MG63 (cell line): ENCODE measurements around the gene DIS3L2. TPM values are rescaled to one million over a fixed set of nuclear protein-coding genes. Genes with fewer than 3 reads are reported as not detected.
"Not testable (repeated sequence)": the region's sequence is repeated elsewhere in the genome, so short reads cannot be mapped to it uniquely, and the experiment has no call there.

Experiments used
- DNase-seq: peaks from one replicate; pipeline ENCODE4 v3.0.0-alpha.2; 2020
- H3K27me3 ChIP-seq: fragments of 250-450 bp; sonication (Bioruptor Pico); 2 replicates; pipeline ENCODE4 v1.5.1; 2020; ENCODE audit warnings: mild to moderate bottlenecking, moderate library complexity
- H3K36me3 ChIP-seq: fragments of 250-450 bp; sonication (Bioruptor Pico); 2 replicates; pipeline ENCODE4 v1.5.1; 2020; ENCODE audit warnings: mild to moderate bottlenecking, moderate library complexity
- H3K4me3 ChIP-seq: fragments of 250-450 bp; sonication (Bioruptor Pico); 2 replicates; pipeline ENCODE4 v1.5.1; 2020; ENCODE audit warnings: mild to moderate bottlenecking, moderate library complexity
- H3K9me3 ChIP-seq: fragments of 250-450 bp; sonication (Bioruptor Pico); 2 replicates; pipeline ENCODE4 v1.5.1; 2020; ENCODE audit warnings: mild to moderate bottlenecking, moderate library complexity
- total RNA-seq: library from RNA; depleted of rRNA; stranded (reverse); fragments of >200 nt; shearing (Covaris generic); gene quantifications from 2 replicates; pipeline ENCODE4 v1.2.3, GENCODE V29; 2014; ENCODE audit warnings: low replicate concordance

Gene DIS3L2
- total RNA-seq, 1 experiment from 2014 or later, result 17.2 TPM

DNA sequence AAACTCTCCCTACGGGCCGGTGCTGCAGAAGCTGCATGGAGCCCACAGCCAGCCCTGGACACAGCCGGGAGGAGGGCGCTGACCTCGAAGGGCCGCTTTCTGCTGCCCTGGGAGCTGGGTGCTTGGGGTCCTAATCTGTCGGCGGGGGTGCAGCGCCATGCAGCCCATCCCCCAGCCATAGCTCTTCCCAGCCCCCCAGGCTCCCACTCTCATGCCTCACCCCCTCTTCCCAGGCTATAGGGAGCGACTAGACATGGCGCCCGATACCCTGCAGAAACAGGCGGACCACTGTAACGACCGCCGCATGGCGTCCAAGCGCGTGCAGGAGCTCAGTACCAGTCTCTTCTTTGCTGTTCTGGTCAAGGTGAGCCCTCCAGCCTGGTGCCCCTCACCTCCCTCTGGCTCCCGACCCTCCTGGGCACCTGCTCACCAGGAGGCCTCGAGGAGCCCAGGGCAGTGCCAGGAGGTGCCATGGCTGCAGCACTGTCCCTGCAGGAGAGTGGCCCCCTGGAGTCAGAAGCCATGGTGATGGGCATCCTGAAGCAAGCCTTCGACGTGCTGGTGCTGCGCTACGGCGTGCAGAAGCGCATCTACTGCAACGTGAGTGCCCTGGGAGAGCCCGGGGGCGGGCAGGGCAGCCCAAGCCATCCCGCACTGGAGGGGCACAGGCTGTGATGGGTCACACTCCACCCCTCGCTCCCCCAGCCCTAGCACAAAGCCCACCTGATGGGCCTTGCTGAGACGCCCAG, 372.8 kb downstream of the DIS3L2 start:
- not testable (repeated sequence) for H3K9me3 ChIP-seq, H3K36me3 ChIP-seq, H3K27me3 ChIP-seq, DNase-seq, H3K4me3 ChIP-seq

DNA sequence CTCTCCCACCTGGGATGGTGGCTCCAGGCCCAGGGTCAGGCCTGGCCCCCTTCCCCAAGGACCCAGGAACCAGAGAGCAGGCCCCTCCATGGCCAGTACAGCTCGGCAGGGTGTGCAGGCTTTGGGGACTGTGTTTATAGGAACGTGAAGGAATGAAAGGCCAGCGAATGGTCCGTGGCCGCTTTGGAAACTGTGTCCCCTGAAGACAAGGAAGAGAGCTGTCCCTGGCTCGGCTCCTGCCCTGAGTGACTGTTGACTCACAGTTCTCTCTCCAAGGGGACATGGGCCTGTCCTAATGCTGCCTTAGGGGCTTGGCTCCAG, 373.3 kb downstream of the DIS3L2 start:
- not testable (repeated sequence) for H3K27me3 ChIP-seq, DNase-seq, H3K4me3 ChIP-seq, H3K36me3 ChIP-seq, H3K9me3 ChIP-seq

DNA sequence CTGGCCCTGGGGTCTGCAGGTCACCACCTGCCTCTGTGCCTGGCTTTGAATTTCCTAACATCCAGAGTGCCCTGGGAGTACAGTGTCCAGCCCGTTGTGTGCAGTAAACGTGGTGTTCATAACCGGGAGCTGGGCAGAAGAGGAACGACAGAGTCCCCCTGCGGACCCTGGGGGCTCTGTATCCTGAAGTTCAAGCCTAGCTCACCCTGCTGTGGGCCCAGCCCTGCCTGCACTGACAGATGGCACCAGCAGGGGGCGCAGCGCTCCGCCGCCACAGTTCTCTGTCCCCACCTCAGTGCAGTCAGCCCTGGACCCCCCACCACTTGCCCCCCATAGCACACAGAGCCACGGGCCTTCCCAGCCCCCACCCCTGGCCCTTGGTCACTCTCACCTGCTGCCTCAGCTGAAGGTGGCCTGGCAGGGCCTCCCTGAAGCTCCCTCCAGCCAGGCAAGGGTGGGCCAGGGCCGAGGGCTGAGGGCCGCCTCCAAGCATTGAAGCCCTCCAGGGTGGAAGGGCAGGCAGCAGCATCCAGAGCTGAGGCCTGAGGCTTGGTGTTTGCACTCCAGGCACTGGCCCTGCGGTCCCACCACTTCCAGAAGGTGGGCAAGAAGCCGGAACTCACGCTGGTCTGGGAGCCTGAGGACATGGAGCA, 373.8 kb downstream of the DIS3L2 start:
- H3K36me3 ChIP-seq, DNase-seq: not testable (repeated sequence)

DNA sequence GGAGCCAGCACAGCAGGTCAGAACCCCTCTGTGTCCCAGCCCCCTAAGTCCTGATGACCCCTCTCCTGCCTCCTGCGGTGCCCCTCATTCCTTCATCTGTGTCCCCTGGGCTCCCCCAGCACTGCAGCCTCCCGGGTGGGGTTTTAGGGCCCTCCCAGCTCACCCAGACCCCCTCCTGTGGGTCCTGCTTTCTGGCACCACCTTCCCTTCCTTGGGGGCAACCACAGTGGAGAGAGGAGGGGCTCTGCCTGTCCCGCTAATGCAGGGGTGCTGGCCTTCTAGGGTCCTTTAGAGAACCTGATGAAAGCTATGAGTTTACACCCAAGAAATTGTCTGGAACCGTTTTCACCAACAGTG, 374.3 kb downstream of the DIS3L2 start:
- Histone ChIP-seq H3K4me3 (no peak overlapping the region), H3K27me3 (no peaks in the 10 kb centered on the region), H3K9me3 (no peaks in the 10 kb centered on the region), H3K36me3 (no peaks in the 10 kb centered on the region)
- DNase-seq, result no peak

More for the DNA sequence above, 373.8 kb downstream of the DIS3L2 start:
- not testable (repeated sequence) for H3K4me3 ChIP-seq, H3K9me3 ChIP-seq, H3K27me3 ChIP-seq

DNA sequence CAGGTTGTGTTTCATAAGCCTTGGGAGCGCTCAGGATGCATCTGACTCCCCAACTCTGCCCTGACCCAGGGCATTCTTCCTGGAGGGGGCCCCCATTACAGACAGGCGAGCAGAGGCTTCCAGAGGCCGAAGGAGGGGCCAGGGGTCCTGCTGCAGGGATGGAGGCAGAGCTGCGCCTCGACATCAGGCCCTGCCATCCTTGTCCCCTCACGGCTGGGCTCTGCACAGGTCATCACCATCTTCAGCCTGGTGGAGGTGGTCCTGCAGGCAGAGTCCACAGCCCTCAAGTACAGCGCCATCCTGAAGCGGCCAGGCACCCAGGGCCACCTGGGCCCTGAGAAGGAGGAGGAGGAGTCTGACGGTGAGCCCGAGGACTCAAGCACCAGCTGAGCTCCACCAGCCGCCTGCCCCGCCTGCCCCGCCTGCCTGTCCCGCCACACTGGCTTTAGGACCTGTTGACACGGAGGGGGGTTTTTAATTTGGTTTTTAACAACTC, 374.8 kb downstream of the DIS3L2 start:
- no peaks in the 10 kb centered on the region for H3K9me3 ChIP-seq
- no peak for DNase-seq
- H3K36me3 ChIP-seq, result no peaks in the 10 kb centered on the region
- H3K4me3 ChIP-seq, result no peak overlapping the region
- H3K27me3 ChIP-seq, result no peaks in the 10 kb centered on the region

DNA sequence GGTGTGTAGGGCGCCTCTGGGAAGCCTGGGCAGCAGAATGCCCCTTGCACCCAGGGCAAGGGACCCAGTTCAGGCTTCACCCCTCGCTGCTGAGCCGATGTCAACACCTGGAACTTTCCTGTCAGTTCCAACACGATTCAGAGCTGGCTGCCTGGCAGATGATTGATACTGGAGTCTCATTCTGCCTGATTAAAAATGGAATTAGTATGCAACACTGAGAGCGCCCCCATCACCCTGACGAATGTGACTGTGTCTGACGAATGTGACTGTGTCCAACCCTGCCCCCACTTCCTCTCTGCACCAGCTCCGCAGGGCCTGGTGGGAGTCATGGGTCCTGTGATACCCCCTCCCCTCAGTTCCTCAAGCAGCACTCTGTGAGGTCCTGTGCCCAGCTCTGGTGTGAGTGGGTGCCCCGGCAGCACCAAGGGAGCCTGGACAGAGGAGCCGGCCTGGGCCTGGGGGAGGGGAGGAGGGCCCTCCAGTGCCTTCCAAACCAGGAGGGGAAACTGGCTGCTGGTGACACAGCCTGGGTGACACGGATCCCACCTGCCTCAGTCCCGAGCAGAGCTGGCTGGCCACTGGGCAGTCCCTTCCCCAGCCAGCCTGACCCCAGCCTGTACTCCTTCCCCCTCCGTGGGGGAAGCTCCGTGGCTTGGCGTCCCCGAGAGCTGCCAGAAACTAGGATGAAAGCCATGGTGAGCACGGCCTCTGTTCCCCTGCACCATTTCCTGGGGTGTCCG, 375.6 kb downstream of the DIS3L2 start:
- H3K27me3 ChIP-seq, result no peaks in the 10 kb centered on the region
- no peaks in the 10 kb centered on the region for H3K9me3 ChIP-seq
- H3K4me3 ChIP-seq, result no peak overlapping the region
- DNase-seq, result no peak
- H3K36me3 ChIP-seq, result no peaks in the 10 kb centered on the region

DNA sequence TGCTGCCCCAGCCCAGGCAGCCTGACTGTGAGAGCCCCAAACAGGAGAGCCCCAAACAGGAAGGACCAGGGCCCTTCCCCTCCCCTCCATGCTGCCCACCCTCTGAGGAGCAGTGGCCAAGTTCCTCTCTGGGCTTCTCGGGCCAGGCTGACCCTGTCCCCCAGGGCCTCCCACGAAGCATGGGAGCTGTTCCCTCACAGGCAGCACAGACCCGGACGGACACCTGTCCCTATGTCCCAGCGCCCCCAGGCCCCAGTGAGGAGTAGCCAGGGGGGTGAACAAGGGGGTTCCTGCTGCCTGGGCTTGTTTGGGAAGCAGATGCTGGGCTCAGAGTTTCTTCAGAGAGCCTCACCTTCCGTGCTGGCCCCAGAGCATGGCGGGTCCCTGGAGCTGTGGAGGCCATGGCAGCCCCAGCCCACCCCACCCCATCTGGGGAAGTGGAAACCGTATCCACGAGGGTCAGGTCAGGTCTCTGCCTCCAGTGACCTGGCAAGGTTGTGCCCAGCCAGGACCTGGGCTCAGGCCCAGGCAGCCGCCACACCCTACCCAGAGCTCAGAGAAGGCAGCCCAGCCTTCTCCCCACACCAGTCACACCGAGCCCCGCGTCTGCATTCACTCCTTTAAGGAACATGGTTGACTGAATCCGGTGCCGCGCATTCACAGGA, 376.7 kb downstream of the DIS3L2 start:
- not testable (repeated sequence) for H3K4me3 ChIP-seq, H3K9me3 ChIP-seq, H3K27me3 ChIP-seq, H3K36me3 ChIP-seq, DNase-seq

DNA sequence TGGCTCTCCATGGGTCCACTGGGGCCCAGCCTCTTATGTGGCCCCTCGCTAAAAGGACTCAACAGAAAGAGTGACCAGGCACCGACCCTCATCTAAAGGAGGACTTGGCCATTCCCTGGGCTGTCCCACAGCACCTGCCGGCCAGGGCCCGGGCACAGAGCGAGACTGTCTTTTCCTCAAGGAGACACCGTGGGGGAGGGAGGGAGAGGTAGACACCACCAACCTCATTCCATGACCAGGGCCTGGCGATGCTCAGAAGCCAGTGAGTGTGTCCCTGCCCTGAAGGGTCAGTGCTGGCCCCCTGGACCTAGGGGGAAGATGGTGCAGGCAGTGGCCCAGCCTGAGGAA, 377.2 kb downstream of the DIS3L2 start:
- H3K9me3 ChIP-seq, result no peaks in the 10 kb centered on the region
- no peak for DNase-seq
- H3K4me3 ChIP-seq, result no peak overlapping the region
- no peaks in the 10 kb centered on the region for H3K27me3 ChIP-seq
- no peaks in the 10 kb centered on the region for H3K36me3 ChIP-seq

DNA sequence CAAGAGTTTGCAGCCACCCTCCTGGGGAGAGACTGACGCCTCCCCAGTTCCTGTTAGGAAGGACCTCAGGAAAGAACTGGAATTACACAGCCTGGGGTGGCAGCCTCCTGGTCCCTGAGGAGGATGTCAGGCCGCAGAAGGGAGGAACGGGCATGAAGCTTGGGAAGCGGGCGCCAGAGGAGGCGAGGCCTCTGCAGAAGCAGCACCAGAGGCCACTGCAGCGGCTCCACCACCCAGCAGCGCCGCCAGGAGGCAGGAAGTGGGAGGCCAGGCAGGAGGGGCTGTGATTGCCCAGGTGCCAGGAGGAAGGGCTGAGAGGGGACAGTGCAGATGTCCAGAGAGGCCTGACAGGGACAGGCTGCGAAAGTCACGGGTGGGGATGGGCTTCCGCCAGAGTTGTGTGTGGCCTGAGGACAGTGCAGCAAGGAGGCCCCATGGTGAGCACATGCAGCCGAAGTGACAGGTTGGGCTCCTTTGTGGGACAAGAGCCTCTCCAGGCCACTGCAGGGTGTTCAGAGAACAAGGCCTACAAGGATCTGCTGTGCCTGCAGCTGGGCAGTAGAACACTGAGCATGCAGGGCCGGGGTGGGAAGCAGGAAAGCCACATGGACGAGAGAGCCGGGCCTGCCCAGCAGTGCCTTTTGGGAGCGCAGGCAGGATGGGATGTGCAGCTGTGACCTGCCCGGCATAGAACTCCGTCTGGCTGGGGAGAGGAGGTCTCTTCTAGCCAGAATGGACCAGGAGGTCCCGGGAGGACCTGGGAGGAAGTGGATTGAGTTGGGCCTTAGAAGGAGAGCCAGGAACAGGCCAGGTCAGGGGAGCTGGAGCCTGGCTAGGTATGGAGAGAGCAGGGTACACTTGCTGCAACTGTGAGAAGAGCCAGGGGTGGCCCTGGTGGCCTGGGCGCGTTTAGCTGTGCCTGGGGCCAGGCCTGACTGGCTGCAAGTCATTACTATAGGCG, 377.9 kb downstream of the DIS3L2 start:
- DNase-seq, result no peak
- Histone ChIP-seq H3K27me3 (no peaks in the 10 kb centered on the region), H3K36me3 (no peaks in the 10 kb centered on the region), H3K4me3 (no peak overlapping the region), H3K9me3 (no peaks in the 10 kb centered on the region)

DNA sequence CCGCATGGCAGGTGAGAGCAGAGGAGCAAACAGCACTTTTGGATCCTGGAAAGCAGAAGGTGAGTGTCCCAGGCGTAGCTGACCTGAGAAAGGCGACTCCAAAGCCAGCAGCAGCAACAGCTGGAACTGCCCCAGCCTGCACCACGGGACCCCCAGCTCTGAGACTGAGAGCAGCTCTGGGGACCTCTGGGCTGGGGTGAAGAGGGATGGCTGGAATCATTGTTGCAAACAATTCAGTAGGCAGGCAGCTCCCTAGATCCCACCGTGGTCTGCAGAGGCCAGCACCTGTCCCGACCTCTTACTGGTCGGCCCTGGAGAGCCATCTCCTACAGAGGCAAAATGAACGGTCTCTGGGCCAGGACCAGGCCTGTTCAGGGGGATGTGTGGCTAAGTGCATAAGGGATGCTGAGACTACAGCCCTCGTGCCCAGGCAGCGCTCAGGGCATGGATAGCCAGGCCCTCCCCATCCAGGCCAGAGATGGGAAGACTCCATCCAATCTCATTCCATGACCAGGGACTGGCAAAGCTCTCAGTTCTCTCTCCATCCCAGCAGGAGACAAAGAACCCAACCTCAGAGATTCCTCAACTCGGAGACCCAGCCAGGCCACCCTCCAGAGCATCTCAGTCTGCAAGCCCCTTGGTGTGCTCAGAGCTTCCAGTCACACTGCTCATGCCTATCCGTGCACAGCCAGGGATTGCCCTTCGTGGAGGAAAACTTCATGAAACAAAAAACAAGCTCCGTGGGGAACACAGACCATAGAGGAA, 378.8 kb downstream of the DIS3L2 start:
- no peaks in the 10 kb centered on the region for H3K36me3 ChIP-seq

DNA sequence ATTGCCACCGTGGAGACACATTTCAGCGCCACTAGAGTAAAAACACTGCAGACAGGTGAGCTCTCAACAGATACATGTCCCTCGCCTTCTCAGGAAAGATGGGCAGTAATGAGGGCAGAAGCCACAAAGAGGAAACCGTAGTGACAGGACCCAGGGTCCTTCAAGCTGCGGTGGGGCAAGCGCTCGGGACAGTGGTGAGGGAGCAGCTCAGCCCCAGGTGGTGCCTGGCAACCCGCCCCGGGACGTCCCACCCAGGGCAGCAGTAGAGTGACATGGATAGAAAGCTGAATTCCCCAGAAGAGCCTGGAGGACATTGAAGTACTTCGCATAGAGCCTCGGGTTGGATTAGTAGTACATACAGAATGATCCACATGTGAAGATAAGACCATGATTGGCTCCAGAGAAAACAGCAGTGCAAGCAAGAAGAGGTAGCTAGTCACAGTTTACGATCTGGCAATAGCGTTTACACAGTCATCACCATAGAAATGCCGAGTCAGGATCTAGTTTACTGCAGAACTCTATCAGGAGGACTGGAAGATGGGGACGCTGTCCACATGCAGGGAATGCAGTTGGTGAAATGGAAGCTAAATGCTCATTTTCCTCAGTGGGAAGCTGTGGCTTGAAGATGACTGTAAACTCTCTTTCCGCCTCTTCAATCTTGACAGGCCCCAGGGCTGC, 379.7 kb downstream of the DIS3L2 start:
- DNase-seq, result no peak
- Histone ChIP-seq H3K9me3 (no peaks in the 10 kb centered on the region), H3K4me3 (no peak overlapping the region), H3K27me3 (no peaks in the 10 kb centered on the region), H3K36me3 (no peaks in the 10 kb centered on the region)

More for the DNA sequence above, 378.8 kb downstream of the DIS3L2 start:
- Histone ChIP-seq H3K9me3 (no peaks in the 10 kb centered on the region), H3K27me3 (no peaks in the 10 kb centered on the region), H3K4me3 (no peak overlapping the region)
- no peak for DNase-seq

DNA sequence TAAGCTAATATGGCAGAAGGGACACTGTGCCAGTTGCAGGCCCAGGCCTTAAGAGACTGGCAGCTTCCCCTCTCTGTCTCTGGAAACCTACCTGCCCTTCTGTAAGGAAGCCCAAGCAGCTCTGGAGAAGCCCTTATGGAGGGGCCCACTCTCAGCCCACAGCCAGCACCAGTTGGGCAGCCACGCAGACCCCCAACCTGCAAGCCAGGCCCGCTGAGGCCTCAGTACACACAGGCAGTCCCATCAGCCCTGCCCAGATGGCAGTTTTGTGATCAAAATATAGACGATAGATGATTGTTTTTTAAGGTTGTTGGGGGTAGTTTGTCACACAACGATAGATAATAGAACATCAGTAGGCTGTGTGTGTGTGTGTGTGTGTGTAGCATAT, 380.2 kb downstream of the DIS3L2 start:
- no peak for DNase-seq
- Histone ChIP-seq H3K4me3 (no peak overlapping the region), H3K9me3 (no peaks in the 10 kb centered on the region), H3K27me3 (no peaks in the 10 kb centered on the region), H3K36me3 (no peaks in the 10 kb centered on the region)

DNA sequence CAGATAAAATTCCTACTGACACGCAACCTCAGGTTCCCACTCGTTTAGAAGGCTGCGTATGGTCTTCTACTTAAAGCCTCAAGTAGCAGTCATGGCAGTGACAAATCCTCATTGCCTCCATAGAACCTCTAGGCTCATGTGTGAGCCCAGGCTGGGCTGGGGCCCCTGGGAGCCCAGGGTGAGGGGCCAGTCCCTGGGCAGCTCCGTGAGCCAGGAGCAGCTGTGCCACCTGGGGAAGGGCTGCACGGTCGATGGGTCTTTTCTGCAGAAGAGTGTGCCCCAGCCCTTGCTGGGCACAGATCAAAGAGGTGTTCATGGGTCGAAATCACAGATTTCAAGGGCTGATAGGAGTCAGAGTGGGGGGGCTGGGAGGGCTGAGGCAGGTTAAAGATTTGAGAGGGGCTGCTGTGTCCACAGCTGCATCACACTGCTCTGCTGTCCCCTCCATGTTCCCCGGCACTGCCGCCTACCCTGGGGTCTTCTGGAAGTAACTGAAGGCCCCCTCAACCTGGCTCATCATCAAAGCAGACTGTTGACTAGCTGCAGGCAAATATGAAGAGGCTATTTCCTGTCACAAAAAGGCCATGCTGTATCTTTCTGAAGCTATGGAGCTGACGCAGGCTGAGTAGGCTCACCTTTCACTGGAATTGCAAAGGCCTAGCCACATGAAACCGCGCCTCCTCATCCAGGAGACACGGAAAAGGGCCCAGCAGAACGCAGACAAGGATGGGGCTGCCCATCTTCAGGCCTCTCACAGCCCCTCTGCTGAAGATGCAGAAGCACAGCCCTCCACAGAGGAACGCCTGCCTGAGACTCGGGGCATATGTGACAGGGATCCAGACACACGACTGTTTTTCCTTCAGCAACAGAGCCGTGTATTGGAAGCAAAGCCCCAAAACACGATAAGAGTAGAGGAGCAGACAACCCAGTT, 381.4 kb downstream of the DIS3L2 start:
- no peak for DNase-seq
- Histone ChIP-seq H3K9me3 (no peaks in the 10 kb centered on the region), H3K36me3 (no peaks in the 10 kb centered on the region), H3K27me3 (no peaks in the 10 kb centered on the region), H3K4me3 (no peak overlapping the region)

DNA sequence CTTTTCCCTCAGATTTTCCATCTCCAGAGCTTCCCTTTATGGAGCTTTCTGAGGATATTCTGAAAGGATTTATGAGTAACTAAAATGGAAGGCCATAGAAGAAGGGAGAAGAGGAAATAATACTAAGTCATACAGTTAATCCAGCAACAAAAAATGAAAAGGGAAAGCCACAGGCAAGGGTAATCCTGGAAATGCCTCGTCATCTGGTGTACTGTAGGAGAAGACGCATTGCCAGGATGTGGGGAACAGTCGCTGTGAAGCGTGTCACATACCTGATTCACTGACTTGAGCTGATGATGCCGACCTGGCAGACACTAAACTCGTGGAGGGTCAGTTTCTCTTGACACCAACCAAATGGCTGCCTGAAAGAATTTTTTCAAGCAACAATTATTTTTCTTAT, 382.3 kb downstream of the DIS3L2 start:
- Histone ChIP-seq H3K27me3 (no peaks in the 10 kb centered on the region), H3K9me3 (no peaks in the 10 kb centered on the region), H3K4me3 (no peak overlapping the region), H3K36me3 (no peaks in the 10 kb centered on the region)
- DNase-seq, result no peak
